ACHN (cell line): ENCODE results near the gene C11orf24.
"Not testable (repeated sequence)": the region's sequence is repeated elsewhere in the genome, so short reads cannot be mapped to it uniquely, and the experiment has no call there.

ENCODE experiments used
- DNase-seq: peaks from one replicate; pipeline ENCODE4 v3.0.0-alpha.2; 2015
- in situ Hi-C: cut with HindIII; loops from 2 replicates; pipeline ENCODE4 v1.10.0; 2017; ENCODE audit warnings: low sequenced_read_pairs, low pct_ligation_motif_present, low pct_unique_long_range_greater_than_20kb

C11orf24 gene

GRCh38 chr11:68260484-68260883, 11.3 kb downstream of the C11orf24 start:
- in situ Hi-C loops, result no loop called here
- no peak for DNase-seq

- in situ Hi-C loops, result no loop called here
- no peak for DNase-seq
Measured at GRCh38 chr11:68259122-68259959, 12.4 kb downstream of the C11orf24 start.

GRCh38 chr11:68258363-68258765, 13.4 kb downstream of the C11orf24 start:
- in situ Hi-C loops, result no loop called here

GRCh38 chr11:68257477-68258362, 14.1 kb downstream of the C11orf24 start:
- DNase-seq, result peak; percentile 87
- in situ Hi-C loops, result no loop called here

More at GRCh38 chr11:68258363-68258765, 13.4 kb downstream of the C11orf24 start:
- no peak for DNase-seq

- in situ Hi-C loops, result no loop called here
- DNase-seq, result peak; percentile 23
Measured at GRCh38 chr11:68256331-68256741, 15.4 kb downstream of the C11orf24 start.

GRCh38 chr11:68255526-68255925, 16.2 kb downstream of the C11orf24 start:
- in situ Hi-C loops, result no loop called here
- DNase-seq, result no peak

GRCh38 chr11:68254421-68254820, 17.4 kb downstream of the C11orf24 start:
- no peak for DNase-seq
- in situ Hi-C loops, result no loop called here

- DNase-seq, result no peak
- in situ Hi-C loops, result no loop called here
Measured at GRCh38 chr11:68251765-68252164, 20.0 kb downstream of the C11orf24 start.

GRCh38 chr11:68244912-68245311, 26.9 kb downstream of the C11orf24 start:
- DNase-seq, in situ Hi-C loops: not testable (repeated sequence)

GRCh38 chr11:68243847-68244246, 27.9 kb downstream of the C11orf24 start:
- in situ Hi-C loops, result not testable (repeated sequence)

GRCh38 chr11:68242616-68243015, 29.2 kb downstream of the C11orf24 start:
- no peak for DNase-seq
- in situ Hi-C loops, result no loop called here

More at GRCh38 chr11:68243847-68244246, 27.9 kb downstream of the C11orf24 start:
- not testable (repeated sequence) for DNase-seq

- in situ Hi-C loops, result no loop called here
- no peak for DNase-seq
Measured at GRCh38 chr11:68231621-68232020, 40.2 kb downstream of the C11orf24 start.

GRCh38 chr11:68229601-68230000, 42.2 kb downstream of the C11orf24 start:
- in situ Hi-C loops, result no loop called here
- DNase-seq, result no peak

GRCh38 chr11:68226421-68226820, 45.4 kb downstream of the C11orf24 start:
- in situ Hi-C loops, result no loop called here
- no peak for DNase-seq

GRCh38 chr11:68224606-68225005, 47.2 kb downstream of the C11orf24 start:
- in situ Hi-C loops, result no loop called here
- no peak for DNase-seq

- DNase-seq, result no peak
Measured at GRCh38 chr11:68223275-68223674, 48.5 kb downstream of the C11orf24 start.

GRCh38 chr11:68221406-68221805, 50.4 kb downstream of the C11orf24 start:
- in situ Hi-C loops, result no loop called here
- DNase-seq, result no peak

More at GRCh38 chr11:68223275-68223674, 48.5 kb downstream of the C11orf24 start:
- in situ Hi-C loops, result no loop called here

GRCh38 chr11:68216171-68216938, 55.4 kb downstream of the C11orf24 start:
- in situ Hi-C loops, result no loop called here
- no peak for DNase-seq
